Stimulated activated CD4-positive, alpha-beta T cell treated with anti-CD3 and anti-CD28 coated beads, TNF-alpha, amount 100 ng/mL, for 24 hours (primary cell): ENCODE results near the gene VPS26B.
"Not testable (repeated sequence)": the region's sequence is repeated elsewhere in the genome, so short reads cannot be mapped to it uniquely, and the experiment has no call there.

Experiments used
- DNase-seq, 3 experiments: peaks; one replicate each; pipeline ENCODE4 v3.0.0-alpha.2; 2020; ENCODE audit warnings: low read depth in 3 of 3

VPS26B gene

DNA sequence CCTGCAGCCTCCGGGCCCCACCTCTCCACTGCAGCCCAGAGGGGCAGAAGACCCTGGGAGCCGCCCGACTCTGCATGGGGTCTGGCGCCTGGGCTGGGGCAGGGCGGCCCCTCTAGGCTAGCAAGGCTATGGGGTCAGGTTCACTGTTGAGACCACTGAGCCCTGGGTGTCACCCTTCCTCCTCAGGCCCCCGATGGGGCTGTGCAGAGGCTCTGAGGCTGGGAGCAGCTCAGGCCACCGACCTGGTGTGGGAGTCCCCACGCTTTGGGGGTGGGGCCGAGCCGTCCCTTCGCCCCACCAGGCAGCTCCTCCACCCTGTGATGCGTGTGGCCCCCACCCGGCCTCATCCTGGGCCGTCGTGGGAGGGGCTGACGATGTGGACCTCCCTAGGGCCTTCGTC is 57.2 kb downstream of the VPS26B start:
- DNase-seq, result not testable (repeated sequence)

DNA sequence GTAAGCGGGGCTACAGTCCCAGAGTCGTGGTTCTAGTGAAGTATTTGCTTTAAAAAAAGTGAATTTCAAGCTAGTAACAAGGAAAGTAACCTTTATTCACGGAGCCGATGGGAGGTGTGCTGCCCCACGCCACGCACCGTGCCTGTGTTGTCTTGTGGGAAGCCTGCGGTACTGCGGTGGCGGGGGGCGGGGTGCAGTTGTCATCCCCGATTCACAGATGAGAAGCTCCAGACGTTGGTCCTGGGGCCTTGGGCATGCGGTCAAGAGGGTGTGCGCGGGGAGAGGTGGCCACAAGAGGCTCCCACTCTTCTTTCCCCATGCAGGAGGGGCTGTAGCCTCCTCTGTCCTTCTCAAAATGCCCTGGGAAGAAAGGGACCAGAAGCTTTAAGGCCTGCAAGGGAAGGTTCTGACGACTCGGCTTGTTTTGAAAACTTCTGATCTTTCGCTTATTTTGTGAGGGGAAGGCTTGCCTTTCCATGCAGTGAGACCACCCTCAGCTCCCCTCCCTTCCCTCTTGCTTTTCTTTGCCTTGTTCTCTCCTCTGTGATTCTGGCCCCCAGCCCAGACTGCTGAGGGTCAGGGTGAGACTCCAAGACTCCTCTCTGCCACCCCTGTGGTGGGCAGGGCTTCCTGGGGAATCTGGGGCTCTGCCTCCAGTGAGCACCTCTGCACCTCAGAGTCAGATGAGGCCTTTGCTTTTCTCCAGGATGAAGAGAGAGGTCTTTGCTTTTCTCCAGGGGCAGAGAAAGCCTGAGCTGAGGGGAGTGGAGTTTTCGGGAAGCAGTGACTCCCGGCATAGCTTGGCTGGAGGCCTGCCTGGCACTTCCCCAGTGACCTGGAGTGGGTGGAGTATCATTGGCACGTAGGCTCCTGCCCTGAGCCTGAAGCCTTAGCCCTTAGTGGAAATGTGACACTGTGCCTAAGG is 57.9 kb downstream of the VPS26B start:
- no peak for DNase-seq

GRCh38 chr11:134283461-134284230 is 59.2 kb downstream of the VPS26B start:
- DNase-seq, result no peak

DNA sequence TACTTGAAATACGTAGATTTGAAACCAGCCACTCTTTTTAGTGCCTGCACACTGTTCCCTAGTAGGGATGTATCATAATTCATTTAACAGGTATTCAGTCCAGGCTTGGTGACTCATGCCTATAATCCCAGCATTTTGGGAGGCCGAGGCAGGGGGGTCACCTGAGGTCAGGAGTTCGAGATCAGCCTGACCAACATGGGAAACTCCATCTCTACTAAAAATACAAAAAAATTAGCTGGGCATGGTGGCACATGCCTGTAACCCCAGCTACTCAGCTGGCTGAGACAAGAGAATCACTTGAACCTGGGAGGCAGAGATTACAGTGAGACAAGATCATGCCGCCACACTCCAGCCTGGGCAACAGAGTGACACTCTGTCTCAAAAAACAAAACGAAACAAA is 59.9 kb downstream of the VPS26B start:
- not testable (repeated sequence) for DNase-seq

DNA sequence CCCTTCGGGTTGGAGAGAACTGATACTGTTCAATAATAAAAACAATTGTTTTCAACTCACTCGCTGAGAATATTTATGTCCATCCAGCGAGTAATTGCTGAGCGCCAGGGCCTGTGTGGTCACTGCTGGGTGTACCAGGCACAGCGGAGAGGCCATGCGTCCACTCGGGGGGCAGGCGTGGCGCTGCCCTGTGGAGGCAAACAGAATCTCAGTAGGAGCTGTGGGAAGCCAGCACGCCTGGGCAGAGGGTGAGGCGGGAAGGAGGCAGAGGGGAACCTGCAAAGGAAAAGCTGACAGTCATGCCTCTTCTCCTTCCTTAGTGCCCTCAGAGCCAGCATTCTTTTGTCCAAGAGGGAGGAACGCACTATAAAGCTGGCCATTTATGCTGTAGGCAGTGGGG is 63.1 kb downstream of the VPS26B start:
- no peak for DNase-seq

- DNase-seq, result no peak
Observed at GRCh38 chr11:134288486-134288885, 64.0 kb downstream of the VPS26B start.

DNA sequence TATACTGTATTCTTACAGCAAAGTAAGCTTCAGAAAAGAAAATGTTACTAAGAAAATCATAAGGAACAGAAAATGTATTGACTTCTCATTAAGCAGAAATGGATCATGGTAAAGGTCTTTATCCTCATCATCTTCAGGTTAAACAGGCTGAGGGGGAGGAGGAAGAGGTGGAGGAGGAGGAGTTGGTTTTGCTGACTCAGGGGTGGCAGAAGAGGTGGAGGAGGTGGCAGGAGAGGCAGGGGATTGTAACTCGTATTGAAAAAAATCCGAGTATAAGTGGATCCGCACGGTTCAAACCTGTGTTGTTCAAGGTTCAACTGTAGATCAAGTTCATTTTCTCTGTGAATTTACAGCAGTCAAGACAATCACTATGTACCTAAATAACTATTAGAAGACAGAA is 64.7 kb downstream of the VPS26B start:
- DNase-seq, result no peak

DNA sequence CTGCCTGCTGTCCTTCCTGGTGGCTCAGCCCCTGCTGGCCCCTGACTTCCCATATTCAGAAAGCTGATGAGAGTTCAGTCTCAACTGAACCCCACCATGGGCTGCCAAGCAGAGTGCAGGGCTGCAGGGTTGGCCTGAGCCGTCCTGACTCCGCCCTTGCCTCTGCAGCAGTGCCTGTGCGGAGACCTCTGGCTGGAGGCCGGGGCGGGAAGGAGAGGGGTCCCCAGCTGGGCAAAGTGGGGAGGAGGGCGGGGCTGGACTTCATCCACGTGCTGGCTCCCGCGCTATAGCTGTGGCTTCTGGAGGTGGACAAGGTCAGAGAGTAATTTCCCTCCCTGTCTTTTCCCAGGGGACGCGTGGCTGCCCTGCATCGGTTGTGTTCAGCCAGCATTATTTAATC is 65.3 kb downstream of the VPS26B start:
- DNase-seq, result no peak

GRCh38 chr11:134290646-134291045 is 66.2 kb downstream of the VPS26B start:
- DNase-seq, result no peak

DNA sequence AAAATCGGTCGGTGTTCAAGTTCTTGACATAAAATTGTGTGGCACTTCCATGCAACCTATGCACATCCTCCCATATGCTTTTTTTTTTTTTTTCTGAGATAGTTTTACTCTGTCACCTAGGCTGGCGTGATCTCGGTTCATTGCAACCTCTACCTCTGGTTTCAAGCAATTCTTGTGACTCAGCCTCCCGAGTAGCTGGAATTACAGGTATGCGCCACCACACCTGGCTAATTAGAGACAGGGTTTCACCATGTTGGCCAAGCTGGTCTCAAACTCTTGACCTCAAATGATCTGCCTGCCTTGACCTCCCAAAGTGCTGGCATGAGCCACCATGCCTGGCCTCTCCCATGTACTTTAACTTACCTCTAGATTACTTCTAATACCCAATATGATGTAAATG is 66.7 kb downstream of the VPS26B start:
- DNase-seq, result no peak

DNA sequence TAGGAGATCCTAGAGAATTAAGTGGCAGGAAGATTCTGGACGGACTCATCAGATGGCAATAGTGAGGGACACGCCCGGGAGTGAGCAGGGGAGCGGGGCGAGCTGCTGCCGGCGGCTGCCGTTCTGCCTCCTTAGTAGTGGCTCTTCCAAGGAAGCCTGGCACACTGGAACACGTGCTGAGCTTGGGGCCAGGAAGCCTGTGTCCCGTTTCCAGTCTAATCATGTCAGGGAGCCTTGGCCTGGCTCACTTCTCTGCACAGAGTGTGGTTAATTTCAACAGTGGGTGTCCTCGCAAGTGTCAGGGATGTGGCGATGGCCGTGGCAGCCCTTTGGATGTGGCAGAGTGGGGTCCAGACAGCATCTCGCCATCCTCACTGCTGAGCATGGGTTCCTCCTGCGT is 68.2 kb downstream of the VPS26B start:
- no peak for DNase-seq

- DNase-seq, result no peak
Observed at GRCh38 chr11:134293119-134294113, 68.9 kb downstream of the VPS26B start.

DNA sequence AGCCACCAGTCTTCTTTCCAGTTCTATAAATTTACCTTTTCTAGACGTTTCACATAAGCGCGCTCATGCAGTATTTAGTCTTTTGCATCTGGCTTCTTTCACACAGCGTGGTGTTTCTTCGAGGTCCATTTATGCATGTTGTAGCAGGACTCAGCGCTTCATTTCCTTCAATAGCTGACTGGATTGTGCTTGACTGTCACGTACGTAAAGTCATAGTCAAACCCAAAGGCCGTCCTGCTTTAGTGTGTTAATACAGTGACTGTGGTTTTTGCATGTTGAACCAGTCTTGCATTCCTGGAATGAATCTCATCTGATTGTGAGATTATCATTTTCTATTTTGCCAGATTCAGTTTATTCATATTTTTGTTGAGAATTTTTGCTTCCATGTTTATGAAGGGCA is 70.2 kb downstream of the VPS26B start:
- no peak for DNase-seq
